ENCODE data around the gene DNM2. TPM values are rescaled to one million over a fixed set of nuclear protein-coding genes. Genes with fewer than 3 reads are reported as not detected.
A peak's percentile ranks its signal among the peaks of the same experiment; 100 is the strongest.

Gene DNM2
- total RNA-seq, 2 experiments from 2014 or later = 279 to 286 TPM

DNA sequence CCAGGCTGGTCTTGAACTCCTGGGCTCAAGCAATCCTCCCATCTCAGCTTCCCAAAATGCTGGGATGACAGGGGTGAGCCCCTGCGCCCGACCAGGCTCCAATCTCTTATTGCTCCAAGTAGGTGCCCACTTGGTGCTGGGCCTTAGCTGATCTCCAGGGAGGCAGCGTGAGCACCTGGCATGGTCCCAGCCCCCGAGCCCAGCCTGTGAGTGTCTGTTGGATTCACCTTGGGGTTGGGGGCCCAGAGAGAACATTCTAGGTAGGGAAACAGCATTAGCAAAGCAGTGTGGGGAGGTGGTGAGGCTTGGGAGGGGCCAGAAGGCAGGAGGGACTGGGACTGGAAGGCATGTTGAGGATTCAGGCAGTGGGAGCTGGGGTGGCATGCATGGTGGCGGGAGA is 45.5 kb downstream of the DNM2 start:
- ChIA-PET POLR2A (interaction anchor here (0.6 to 3.9 kb wide), 5 partner anchors 33 to 346 kb away, joined by 3 to 30 read pairs (median 3); partner anchors contain the start of genes CARM1 and DNM2), CTCF (interaction anchor here (6.7 kb wide), 1 partner anchor 45 kb away, joined by 45 read pairs; the partner anchor contains the start of gene DNM2)
- DNase-seq = no peak
- H3K27ac Mint-ChIP-seq = peak overlapping the region; percentile 93
- no peaks in the 10 kb centered on the region for H3K27me3 ChIP-seq (ENCODE audit: control insufficient read depth in 1 of 2, insufficient read depth in 2 of 2, low read length in 2 of 2)
- H3K27ac ChIP-seq (ENCODE audit: low read depth in 1 of 2, low read length in 2 of 2) = peak overlapping the region; percentile 64 to 66
- H3K9me3 ChIP-seq (ENCODE audit: control insufficient read depth in 1 of 2, insufficient read depth in 1 of 2, low read length in 2 of 2) = no peaks in the 10 kb centered on the region
- no peaks in the 10 kb centered on the region for H3K27me3 Mint-ChIP-seq
- H3K36me3 ChIP-seq (ENCODE audit: insufficient read depth, low read length) = peaks cover 24% of the 10 kb centered on the region
- peaks cover 87% of the 10 kb centered on the region for H3K4me1 ChIP-seq (ENCODE audit: insufficient read depth, low read length)
- peaks cover 79% of the 10 kb centered on the region for H3K4me1 Mint-ChIP-seq (ENCODE audit: low read depth)
- intact Hi-C loops (cut with DNase I, micrococcal nuclease) = no loop called here
- peak overlapping the region; percentile 67 for H3K4me3 Mint-ChIP-seq
- TF ChIP-seq, protein P1, sequence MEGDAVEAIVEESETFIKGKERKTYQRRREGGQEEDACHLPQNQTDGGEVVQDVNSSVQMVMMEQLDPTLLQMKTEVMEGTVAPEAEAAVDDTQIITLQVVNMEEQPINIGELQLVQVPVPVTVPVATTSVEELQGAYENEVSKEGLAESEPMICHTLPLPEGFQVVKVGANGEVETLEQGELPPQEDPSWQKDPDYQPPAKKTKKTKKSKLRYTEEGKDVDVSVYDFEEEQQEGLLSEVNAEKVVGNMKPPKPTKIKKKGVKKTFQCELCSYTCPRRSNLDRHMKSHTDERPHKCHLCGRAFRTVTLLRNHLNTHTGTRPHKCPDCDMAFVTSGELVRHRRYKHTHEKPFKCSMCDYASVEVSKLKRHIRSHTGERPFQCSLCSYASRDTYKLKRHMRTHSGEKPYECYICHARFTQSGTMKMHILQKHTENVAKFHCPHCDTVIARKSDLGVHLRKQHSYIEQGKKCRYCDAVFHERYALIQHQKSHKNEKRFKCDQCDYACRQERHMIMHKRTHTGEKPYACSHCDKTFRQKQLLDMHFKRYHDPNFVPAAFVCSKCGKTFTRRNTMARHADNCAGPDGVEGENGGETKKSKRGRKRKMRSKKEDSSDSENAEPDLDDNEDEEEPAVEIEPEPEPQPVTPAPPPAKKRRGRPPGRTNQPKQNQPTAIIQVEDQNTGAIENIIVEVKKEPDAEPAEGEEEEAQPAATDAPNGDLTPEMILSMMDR (IDR thresholded peaks at IDR 0.05) = no peak
- no peak overlapping the region for H3K4me3 ChIP-seq (ENCODE audit: low read length)
- no peak for ATAC-seq (ENCODE audit: poor library complexity)
- H3K9me3 Mint-ChIP-seq = no peaks in the 10 kb centered on the region
- H3K36me3 Mint-ChIP-seq (ENCODE audit: low read depth) = peaks cover 51% of the 10 kb centered on the region

DNA sequence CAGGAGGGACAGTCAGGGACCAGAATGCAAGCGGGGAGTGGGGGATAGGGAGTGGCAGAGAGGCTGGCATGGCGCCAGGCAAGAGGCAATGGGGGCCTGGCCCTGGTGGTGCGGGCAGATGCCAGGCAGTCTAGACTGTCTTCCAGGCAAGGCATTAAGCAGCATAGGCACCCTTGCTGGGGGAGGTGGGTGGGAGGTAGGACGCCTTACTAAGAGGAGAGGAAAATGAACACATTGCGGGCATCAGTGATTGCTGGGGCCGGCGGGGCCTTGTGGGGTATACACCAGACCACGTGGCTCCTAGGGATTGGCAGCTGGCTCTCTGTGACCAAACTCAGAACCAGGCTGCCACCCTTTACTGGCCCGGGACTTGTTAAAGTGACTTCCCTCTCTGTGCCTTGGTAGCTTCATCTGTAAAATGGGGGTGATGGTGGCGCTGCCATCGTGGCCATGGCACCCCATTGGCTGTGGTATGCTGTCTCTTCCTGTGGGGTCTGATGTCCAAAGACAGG is 46.0 kb downstream of the DNM2 start:
- ATAC-seq (ENCODE audit: poor library complexity) (no peak), DNase-seq (no peak)
- H3K36me3 ChIP-seq (ENCODE audit: insufficient read depth, low read length) = peaks cover 28% of the 10 kb centered on the region
- peak overlapping the region; percentile 93 for H3K27ac Mint-ChIP-seq
- H3K9me3 ChIP-seq (ENCODE audit: control insufficient read depth in 1 of 2, insufficient read depth in 1 of 2, low read length in 2 of 2) = no peaks in the 10 kb centered on the region
- TF ChIP-seq, protein P1 (IDR thresholded peaks at IDR 0.05) = no peak
- H3K4me1 Mint-ChIP-seq (ENCODE audit: low read depth) = peaks cover 79% of the 10 kb centered on the region
- intact Hi-C loops (cut with DNase I, micrococcal nuclease) = no loop called here
- POLR2A ChIA-PET = interaction anchor here (0.6 to 3.9 kb wide), 3 partner anchors 33 to 196 kb away, joined by 3 to 30 read pairs (median 6); partner anchors contain the start of gene DNM2
- H3K4me1 ChIP-seq (ENCODE audit: insufficient read depth, low read length) = peaks cover 84% of the 10 kb centered on the region
- H3K4me3 Mint-ChIP-seq = no peak overlapping the region
- H3K36me3 Mint-ChIP-seq (ENCODE audit: low read depth) = peaks cover 53% of the 10 kb centered on the region
- no peaks in the 10 kb centered on the region for H3K27me3 Mint-ChIP-seq
- H3K9me3 Mint-ChIP-seq = no peaks in the 10 kb centered on the region
- H3K4me3 ChIP-seq (ENCODE audit: low read length) = no peak overlapping the region
- peak overlapping the region; percentile 64 to 66 for H3K27ac ChIP-seq (ENCODE audit: low read depth in 1 of 2, low read length in 2 of 2)
- CTCF ChIA-PET = interaction anchor here (1.2 to 6.7 kb wide), 2 partner anchors 46 to 47 kb away, joined by 3 to 45 read pairs; partner anchors contain the start of gene DNM2
- H3K27me3 ChIP-seq (ENCODE audit: control insufficient read depth in 1 of 2, insufficient read depth in 2 of 2, low read length in 2 of 2) = no peaks in the 10 kb centered on the region

DNA sequence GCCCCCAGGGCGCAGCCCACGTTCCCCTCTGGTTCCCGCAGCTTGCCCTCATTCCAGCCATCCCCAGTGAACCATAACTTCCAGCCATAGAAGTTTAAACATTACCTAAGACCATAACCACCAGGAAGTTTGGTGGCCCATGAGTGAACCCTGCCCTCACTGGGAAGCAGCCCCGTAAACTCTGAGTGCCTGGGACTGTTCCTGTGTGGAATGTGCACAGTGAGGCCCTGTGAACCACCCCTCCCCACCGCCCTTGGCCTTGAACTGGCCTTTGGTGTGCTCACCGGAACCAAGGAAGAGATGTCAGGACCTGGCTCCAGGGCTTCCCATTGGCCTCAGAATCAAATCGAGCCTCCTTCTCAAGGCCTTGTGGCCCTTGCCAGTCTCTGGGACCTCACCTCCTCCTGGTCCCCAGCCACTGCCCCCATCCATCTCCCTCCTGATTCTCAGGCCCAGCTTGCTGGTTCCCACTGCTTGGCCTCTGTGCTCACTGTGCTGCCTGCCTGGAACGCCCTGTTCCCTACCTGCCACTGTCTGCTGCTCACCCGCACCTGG is 46.5 kb downstream of the DNM2 start:
- no peak overlapping the region for H3K4me3 ChIP-seq (ENCODE audit: low read length)
- ATAC-seq (ENCODE audit: poor library complexity) (no peak), DNase-seq (no peak)
- H3K4me1 ChIP-seq (ENCODE audit: insufficient read depth, low read length) = peaks cover 84% of the 10 kb centered on the region
- Mint-ChIP-seq H3K4me1 (ENCODE audit: low read depth) (peaks cover 79% of the 10 kb centered on the region), H3K27ac (peak overlapping the region; percentile 93), H3K9me3 (no peaks in the 10 kb centered on the region), H3K4me3 (no peak overlapping the region), H3K27me3 (no peaks in the 10 kb centered on the region), H3K36me3 (ENCODE audit: low read depth) (peaks cover 53% of the 10 kb centered on the region)
- peaks cover 32% of the 10 kb centered on the region for H3K36me3 ChIP-seq (ENCODE audit: insufficient read depth, low read length)
- TF ChIP-seq, protein P1 (IDR thresholded peaks at IDR 0.05) = no peak
- intact Hi-C loops (cut with DNase I, micrococcal nuclease) = no loop called here
- peak overlapping the region; percentile 64 to 66 for H3K27ac ChIP-seq (ENCODE audit: low read depth in 1 of 2, low read length in 2 of 2)
- CTCF ChIA-PET = interaction anchor here (1.2 kb wide), 1 partner anchor 47 kb away, joined by 3 read pairs; the partner anchor contains the start of gene DNM2
- H3K27me3 ChIP-seq (ENCODE audit: control insufficient read depth in 1 of 2, insufficient read depth in 2 of 2, low read length in 2 of 2) = no peaks in the 10 kb centered on the region
- POLR2A ChIA-PET = interaction anchor here (3.9 kb wide), 1 partner anchor 46 kb away, joined by 30 read pairs; the partner anchor contains the start of gene DNM2
- H3K9me3 ChIP-seq (ENCODE audit: control insufficient read depth in 1 of 2, insufficient read depth in 1 of 2, low read length in 2 of 2) = no peaks in the 10 kb centered on the region

Measured in CD4-positive, alpha-beta T cell (primary cell).